PC-9 (cell line): ENCODE results near the gene URAD. TPM values are rescaled to one million over a fixed set of nuclear protein-coding genes. Genes with fewer than 3 reads are reported as not detected.
A peak's percentile ranks its signal among the peaks of the same experiment; 100 is the strongest.

Experiments used
- BruUV-seq: library from RNA; stranded (reverse); fragments of 400-500 nt; replicated peaks from 2 replicates; lab custom pipeline; 2021; lab: Mats Ljungman, UMichigan
- CTCF ChIA-PET: fragments of 300-600 bp; sonication (Branson Sonifier 250); formaldehyde crosslinking; loops from one replicate; lab custom pipeline; 2022; ENCODE audit warnings: antibody characterized with exemption; lab: Charles Lee
- POLR2A ChIA-PET: fragments of 300-600 bp; sonication (Branson Sonifier 250); formaldehyde crosslinking; loops from one replicate; lab custom pipeline; 2022; ENCODE audit warnings: antibody characterized with exemption; ENCODE audit not compliant: unreplicated experiment; lab: Charles Lee
- DNase-seq, 2 experiments: peaks; one replicate each; pipeline versions ENCODE4 v3.0.0 to v3.0.0-alpha.2; 2015 to 2022; ENCODE audit warnings: mixed read lengths in 1 of 2
- H2AFZ ChIP-seq: fragments of 200-600 bp; sonication (generic); 2 replicates; pipeline ENCODE4 v1.8.1; 2017; ENCODE audit warnings: antibody characterized with exemption
- H3F3A ChIP-seq: fragments of 200-600 bp; sonication (generic); 2 replicates; pipeline ENCODE4 v1.8.1; 2017; ENCODE audit warnings: antibody characterized with exemption, mild to moderate bottlenecking, low read depth; ENCODE audit not compliant: insufficient read depth
- H3K27ac ChIP-seq: fragments of 200-600 bp; sonication (generic); 2 replicates; pipeline ENCODE4 v1.6.1; 2016; ENCODE audit warnings: mixed run types
- H3K27me3 ChIP-seq: fragments of 200-600 bp; sonication (generic); 2 replicates; pipeline ENCODE4 v1.6.1; 2016; ENCODE audit warnings: low read depth, mixed run types; ENCODE audit not compliant: insufficient read depth
- H3K36me3 ChIP-seq: fragments of 200-600 bp; sonication (generic); 2 replicates; pipeline ENCODE4 v1.6.1; 2016; ENCODE audit warnings: low read depth, mixed run types
- H3K4me1 ChIP-seq: fragments of 200-600 bp; sonication (generic); replicated peaks from 2 replicates; pipeline ENCODE4 v1.6.1; 2016; ENCODE audit warnings: mixed run types; ENCODE audit not compliant: insufficient read depth
- H3K4me2 ChIP-seq: fragments of 200-600 bp; sonication (generic); 2 replicates; pipeline ENCODE4 v1.6.1; 2017; ENCODE audit warnings: mixed run types
- H3K4me3 ChIP-seq: fragments of 200-600 bp; sonication (generic); 2 replicates; pipeline ENCODE4 v1.6.1; 2016; ENCODE audit warnings: mixed run types
- H3K79me2 ChIP-seq: fragments of 200-600 bp; sonication (generic); 2 replicates; pipeline ENCODE4 v1.6.1; 2017; ENCODE audit warnings: low read depth, mixed run types
- H3K9me2 ChIP-seq: fragments of 200-600 bp; sonication (generic); 2 replicates; pipeline ENCODE4 v1.8.1; 2017; ENCODE audit warnings: mild to moderate bottlenecking; ENCODE audit not compliant: insufficient read depth
- H3K9me3 ChIP-seq: fragments of 200-600 bp; sonication (generic); 2 replicates; pipeline ENCODE4 v1.8.1; 2016; ENCODE audit warnings: low read depth; ENCODE audit not compliant: insufficient read depth
- H4K20me1 ChIP-seq: fragments of 200-600 bp; sonication (generic); 2 replicates; pipeline ENCODE4 v1.8.1; 2017; ENCODE audit not compliant: insufficient read depth
- CTCF ChIP-seq: fragments of 200-600 bp; sonication (generic); conservative IDR thresholded peaks from 2 replicates; pipeline ENCODE4 v1.6.1; 2017; ENCODE audit warnings: mixed run types, antibody characterized with exemption, mild to moderate bottlenecking, moderate library complexity
- EZH2 ChIP-seq: fragments of 200-600 bp; sonication (generic); IDR thresholded peaks from 2 replicates; pipeline ENCODE4 v1.8.0; 2017; ENCODE audit warnings: antibody characterized with exemption, low read depth
- intact Hi-C: fragments of 100-400 bp; cut with micrococcal nuclease; formaldehyde crosslinking; loops from one replicate; pipeline ENCODE4 v1.10.0; 2022; ENCODE audit not compliant: unreplicated experiment
- total RNA-seq: library from RNA; stranded (reverse); gene quantifications from 2 replicates; pipeline ENCODE4 v1.2.3, GENCODE V29; 2021

Gene URAD
- total RNA-seq, 1 experiment from 2014 or later: not detected

GRCh38 chr13:27956576-27957300 lies 31.8 kb downstream of the URAD start:
- POLR2A ChIA-PET: no interaction called here
- Histone ChIP-seq H3K4me1 (peaks cover 68% of the 10 kb centered on the region), H3K27ac (peak overlapping the region; percentile 53), H3K4me2 (peak overlapping the region; percentile 45), H3F3A (peaks cover 19% of the 10 kb centered on the region; the same call in 1 of the 2 replicates), H3K27me3 (no peaks in the 10 kb centered on the region), H3K9me3 (no peaks in the 10 kb centered on the region), H3K4me3 (no peak overlapping the region), H3K79me2 (no peaks in the 10 kb centered on the region), H2AFZ (no peak overlapping the region), H4K20me1 (no peaks in the 10 kb centered on the region; the same call in 1 of the 2 replicates), H3K9me2 (no peaks in the 10 kb centered on the region), H3K36me3 (no peaks in the 10 kb centered on the region)
- CTCF ChIA-PET: no interaction called here
- intact Hi-C loops: no loop called here
- no TSS peak for BruUV-seq
- DNase-seq: peak in 1 of 2 experiments; percentile 86
- no peak for TF ChIP-seq EZH2
- no peak for TF ChIP-seq CTCF

GRCh38 chr13:27955014-27955591 lies 33.4 kb downstream of the URAD start:
- Histone ChIP-seq H3K4me1 (peaks cover 53% of the 10 kb centered on the region), H3K4me2 (no peak overlapping the region), H3K36me3 (no peaks in the 10 kb centered on the region), H3K9me2 (no peaks in the 10 kb centered on the region), H3K27ac (no peak overlapping the region), H3K27me3 (no peaks in the 10 kb centered on the region), H3K79me2 (no peaks in the 10 kb centered on the region), H4K20me1 (no peaks in the 10 kb centered on the region; the same call in 1 of the 2 replicates), H2AFZ (no peak overlapping the region), H3K9me3 (no peaks in the 10 kb centered on the region), H3K4me3 (no peak overlapping the region), H3F3A (peaks cover 19% of the 10 kb centered on the region; the same call in 1 of the 2 replicates)
- intact Hi-C loops: no loop called here
- POLR2A ChIA-PET: no interaction called here
- no peak for DNase-seq
- CTCF ChIA-PET: no interaction called here
- TF ChIP-seq EZH2 (no peak), CTCF (no peak)
- BruUV-seq: no TSS peak

GRCh38 chr13:27954406-27954851 lies 34.1 kb downstream of the URAD start:
- H3K4me2 ChIP-seq: no peak overlapping the region
- POLR2A ChIA-PET: no interaction called here
- no peak for TF ChIP-seq CTCF

More at GRCh38 chr13:27954406-27954851, 34.1 kb downstream of the URAD start:
- Histone ChIP-seq H3K9me2 (no peaks in the 10 kb centered on the region), H3K9me3 (no peaks in the 10 kb centered on the region), H3K27me3 (no peaks in the 10 kb centered on the region), H3K4me3 (no peak overlapping the region), H2AFZ (no peak overlapping the region), H3K79me2 (no peaks in the 10 kb centered on the region), H3K36me3 (no peaks in the 10 kb centered on the region), H3F3A (peaks cover 19% of the 10 kb centered on the region; the same call in 1 of the 2 replicates), H3K4me1 (peaks cover 46% of the 10 kb centered on the region), H3K27ac (no peak overlapping the region), H4K20me1 (no peaks in the 10 kb centered on the region; the same call in 1 of the 2 replicates)
- CTCF ChIA-PET: no interaction called here
- no TSS peak for BruUV-seq
- DNase-seq: no peak
- intact Hi-C loops: no loop called here
